Measurements from ENCODE around the gene TASP1.

- TF ChIP-seq POLR2A (IDR thresholded peaks at IDR 0.05) (no peak), CTCF (IDR thresholded peaks at IDR 0.05) (no peak), EP300 (IDR thresholded peaks at IDR 0.05; ENCODE audit: low read depth) (no peak)
Observed at GRCh38 chr20:13687815-13688214, 49.1 kb upstream of the TASP1 start.

Measured in transverse colon (tissue), 3 donors.